ENCODE measurements around the gene FAM131C.

DNA sequence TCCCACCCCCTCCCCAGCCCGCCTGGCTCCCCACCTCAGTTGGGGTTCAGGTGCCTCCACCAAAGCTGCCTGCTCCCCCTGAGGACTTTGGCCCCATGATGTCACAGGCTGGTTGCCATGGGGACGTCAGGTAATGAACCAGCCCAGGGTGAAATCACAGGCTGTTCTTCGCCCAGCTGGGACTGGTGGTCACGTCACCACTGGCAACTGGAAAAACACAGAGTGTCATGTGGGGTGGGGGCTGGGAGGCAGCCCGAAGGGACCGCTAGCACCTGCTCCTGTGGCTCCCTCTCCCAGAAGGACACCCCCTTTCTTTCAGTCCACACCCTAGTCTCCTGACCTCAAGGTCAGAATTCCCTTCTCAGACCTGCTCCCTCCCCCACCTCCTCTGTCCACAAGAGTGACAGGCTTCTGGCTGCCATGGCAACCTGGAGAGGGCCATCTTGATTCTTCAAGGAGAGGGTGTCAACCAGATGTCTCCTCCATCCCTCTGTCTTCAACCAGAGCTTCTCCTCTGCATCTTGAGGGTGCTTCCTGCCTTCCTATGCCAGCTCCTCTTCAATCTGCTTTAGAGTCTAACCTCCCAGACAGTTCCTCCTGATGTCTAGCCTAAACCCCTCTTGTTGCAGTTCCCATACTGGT lies 6.2 kb downstream of the FAM131C start:
- TF ChIP-seq, protein P1, sequence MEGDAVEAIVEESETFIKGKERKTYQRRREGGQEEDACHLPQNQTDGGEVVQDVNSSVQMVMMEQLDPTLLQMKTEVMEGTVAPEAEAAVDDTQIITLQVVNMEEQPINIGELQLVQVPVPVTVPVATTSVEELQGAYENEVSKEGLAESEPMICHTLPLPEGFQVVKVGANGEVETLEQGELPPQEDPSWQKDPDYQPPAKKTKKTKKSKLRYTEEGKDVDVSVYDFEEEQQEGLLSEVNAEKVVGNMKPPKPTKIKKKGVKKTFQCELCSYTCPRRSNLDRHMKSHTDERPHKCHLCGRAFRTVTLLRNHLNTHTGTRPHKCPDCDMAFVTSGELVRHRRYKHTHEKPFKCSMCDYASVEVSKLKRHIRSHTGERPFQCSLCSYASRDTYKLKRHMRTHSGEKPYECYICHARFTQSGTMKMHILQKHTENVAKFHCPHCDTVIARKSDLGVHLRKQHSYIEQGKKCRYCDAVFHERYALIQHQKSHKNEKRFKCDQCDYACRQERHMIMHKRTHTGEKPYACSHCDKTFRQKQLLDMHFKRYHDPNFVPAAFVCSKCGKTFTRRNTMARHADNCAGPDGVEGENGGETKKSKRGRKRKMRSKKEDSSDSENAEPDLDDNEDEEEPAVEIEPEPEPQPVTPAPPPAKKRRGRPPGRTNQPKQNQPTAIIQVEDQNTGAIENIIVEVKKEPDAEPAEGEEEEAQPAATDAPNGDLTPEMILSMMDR (IDR thresholded peaks at IDR 0.05; ENCODE audit: low read depth, low read length) = no peak
- TF ChIP-seq POLR2A (IDR thresholded peaks at IDR 0.05; ENCODE audit: extremely low read depth, insufficient read length) (no peak), MYC (IDR thresholded peaks at IDR 0.05; ENCODE audit: low read depth, low read length) (no peak)
- TF ChIP-seq, protein P2, sequence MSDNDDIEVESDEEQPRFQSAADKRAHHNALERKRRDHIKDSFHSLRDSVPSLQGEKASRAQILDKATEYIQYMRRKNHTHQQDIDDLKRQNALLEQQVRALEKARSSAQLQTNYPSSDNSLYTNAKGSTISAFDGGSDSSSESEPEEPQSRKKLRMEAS (IDR thresholded peaks at IDR 0.05; ENCODE audit: low read depth, low read length) = no peak

Measured in NB4 (cell line).